NCI-H345 treated with DMSO at 0.1 percent for 48 hours (cell line): ENCODE data around the gene ST6GALNAC2.
A peak's percentile ranks its signal among the peaks of the same experiment; 100 is the strongest.
"Not testable (repeated sequence)": the region's sequence is repeated elsewhere in the genome, so short reads cannot be mapped to it uniquely, and the experiment has no call there.

Experiments used
- DNase-seq: peaks from one replicate; lab custom pipeline; 2025; ENCODE audit not compliant: unreplicated experiment; lab: John Stamatoyannopoulos, UW

Gene ST6GALNAC2

GRCh38 chr17:76570877-76571471 lies 14.7 kb downstream of the ST6GALNAC2 start:
- no peak for DNase-seq

GRCh38 chr17:76570457-76570856 lies 15.2 kb downstream of the ST6GALNAC2 start:
- no peak for DNase-seq

DNA sequence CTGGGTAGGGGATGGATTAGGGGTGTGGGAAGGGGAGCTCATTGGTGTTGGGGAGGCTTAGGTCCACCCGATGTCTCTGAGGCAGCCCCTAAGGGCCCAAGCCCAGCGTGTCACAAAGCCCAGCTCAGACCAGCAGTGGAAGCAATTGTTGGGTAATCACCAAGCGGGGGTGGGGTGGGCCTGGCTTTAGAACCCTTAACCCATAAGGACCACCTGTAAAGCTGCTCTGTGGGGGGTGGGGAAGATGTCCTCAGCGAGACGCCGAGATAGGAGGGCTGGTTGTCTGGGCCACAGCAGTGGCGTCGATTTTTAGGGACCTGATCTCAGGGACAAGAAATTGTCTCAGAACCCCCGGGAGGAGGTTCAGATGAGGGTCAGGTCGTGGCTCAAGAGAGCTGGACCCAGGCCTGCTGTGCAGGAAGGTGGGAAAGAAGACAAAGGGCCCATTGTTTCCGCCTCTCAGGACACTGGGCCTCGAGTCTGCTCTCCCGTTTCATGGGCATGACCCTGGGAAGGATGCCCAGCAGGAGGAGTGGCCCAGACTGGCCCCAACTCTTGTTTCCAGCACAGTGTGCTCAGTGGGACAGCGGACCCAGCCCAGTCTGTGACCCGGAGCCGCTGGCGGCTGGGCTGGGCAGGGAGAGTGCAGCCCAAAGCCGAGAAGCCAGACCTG lies 15.9 kb downstream of the ST6GALNAC2 start:
- no peak for DNase-seq

DNA sequence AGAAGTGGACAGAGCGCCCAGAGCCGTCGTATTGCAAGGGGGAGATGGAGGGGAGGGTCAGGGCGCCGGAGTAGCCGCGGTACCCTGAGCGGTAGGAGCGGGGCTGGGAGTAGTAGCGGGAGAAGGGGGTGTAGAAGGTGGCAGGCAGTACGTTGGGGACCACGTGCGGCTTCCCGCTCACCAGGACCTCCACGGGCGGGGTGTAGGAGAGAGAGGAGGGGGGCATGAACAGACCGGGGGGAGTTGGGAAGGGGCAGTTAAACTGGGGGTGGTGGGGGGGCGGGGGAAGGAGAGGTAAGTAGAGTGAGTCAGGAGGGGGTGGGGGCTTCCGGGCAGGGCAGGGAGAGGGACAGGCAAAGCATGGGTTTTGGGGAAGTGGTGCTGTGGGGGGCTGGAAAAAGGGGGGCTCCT lies 16.8 kb downstream of the ST6GALNAC2 start:
- DNase-seq = no peak

DNA sequence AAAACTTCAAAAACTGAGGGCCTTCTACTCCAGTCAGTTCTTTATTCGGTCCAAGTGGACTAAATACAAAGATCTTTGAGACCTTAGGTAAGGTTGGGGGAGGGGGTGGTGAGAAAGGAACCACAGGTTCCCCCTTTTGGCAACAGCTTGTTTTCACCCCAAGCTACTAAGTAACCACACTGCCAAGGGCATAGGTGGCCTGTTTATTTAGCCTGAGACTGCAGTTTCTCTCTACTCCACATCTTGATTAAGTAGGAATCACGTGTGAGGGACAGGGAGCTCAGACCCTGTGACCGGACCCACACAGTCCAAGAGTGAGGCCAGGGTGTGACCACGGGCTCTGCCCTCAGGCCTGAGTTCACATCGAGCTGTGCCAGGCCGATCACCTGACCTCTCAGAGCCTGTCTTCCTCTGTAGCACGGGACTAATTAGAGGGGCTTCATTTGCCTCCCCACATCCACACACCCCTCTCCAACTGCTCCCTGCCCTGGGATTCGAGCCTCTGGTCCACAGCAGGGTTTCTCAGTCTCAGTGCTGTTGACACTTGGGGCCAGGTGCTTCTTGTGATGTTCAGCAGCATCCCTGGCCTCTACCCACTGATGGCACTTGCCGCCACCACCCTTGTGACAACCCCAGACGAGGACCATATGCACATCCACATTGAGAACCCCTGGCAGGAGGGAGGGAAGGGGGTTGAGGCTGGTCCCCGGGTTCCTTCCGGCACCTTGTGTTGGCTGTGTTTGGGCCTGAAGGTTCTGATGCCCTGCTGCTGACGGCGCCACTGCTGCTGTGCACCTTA lies 17.8 kb downstream of the ST6GALNAC2 start:
- no peak for DNase-seq

DNA sequence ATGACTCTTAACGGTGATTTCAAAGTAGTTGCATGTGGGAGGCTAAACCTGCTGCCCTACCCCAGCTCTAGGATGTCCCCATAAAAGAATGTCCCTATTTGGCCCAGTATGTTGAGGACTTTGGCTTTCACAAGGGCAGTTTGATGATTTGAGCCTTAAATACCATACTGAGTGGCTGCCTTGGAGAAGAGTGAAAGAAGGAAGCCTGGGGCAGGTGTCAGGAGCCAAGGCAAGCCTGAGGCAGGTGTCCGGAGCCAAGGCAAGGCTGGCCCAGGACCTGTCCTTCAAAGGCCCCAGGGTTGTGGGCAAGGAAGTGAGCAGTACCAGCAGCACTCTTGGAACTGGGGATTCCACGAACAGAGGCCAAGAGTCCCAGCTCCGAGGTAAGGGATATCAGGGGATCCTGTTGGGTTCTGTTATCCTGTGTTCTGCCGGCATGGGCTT lies 18.6 kb downstream of the ST6GALNAC2 start:
- DNase-seq = no peak

GRCh38 chr17:76566613-76566943 lies 19.1 kb downstream of the ST6GALNAC2 start:
- no peak for DNase-seq

- DNase-seq = no peak
These were observed 19.7 kb downstream of the ST6GALNAC2 start for GRCh38 chr17:76565728-76566612.

DNA sequence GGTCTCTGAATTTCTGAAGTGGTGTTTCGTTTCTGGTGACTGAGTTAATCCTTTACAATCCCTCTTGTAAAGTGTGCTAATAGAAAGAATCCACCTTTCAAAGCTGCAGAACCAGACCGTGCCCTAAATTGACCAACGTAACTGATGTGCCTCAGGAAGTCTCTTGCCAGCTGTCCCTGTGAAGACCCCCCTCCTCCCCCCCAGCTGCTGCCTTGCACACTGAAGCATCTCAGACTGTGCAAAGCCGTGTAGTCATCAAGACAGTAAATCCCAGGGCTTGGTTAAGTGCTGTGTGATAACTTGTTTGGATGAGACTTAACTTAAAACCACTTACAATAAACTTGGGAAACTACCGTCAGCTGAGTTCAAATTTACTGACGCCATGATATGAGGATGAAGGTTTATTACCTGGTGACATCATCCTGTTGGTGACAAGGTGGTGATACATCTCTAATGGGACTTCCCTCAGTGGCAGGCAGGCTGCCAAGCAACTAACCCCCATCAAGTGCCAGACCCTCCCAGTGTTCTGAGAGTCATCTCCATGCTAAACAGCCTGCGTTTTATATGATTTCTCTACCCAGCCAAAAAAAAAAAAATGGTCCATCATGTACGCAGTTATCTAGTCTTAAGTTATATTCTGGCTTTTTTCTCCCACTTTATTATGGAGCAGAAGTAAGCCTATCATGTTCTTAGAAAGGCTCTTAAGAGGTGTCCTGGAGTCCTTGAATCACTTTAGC lies 20.5 kb downstream of the ST6GALNAC2 start:
- not testable (repeated sequence) for DNase-seq

DNA sequence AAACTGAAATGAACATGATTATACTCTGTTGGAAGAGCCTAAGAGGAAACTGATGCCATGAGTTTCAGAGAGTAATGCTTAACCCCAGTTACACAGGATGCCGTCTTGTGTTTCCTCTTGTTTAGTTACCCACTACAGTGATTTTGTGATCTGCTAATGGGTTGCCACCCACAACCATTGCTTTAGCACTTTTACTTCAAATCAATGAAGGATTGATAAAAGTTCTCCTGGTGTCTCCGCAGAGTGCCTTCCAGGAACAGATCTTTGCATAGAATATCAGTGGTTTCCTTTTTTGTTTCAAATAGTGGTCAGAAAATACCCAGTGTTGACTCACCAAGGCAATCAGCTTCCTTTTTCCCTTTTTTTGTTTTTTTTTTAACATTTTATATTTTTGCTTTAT lies 22.3 kb downstream of the ST6GALNAC2 start:
- not testable (repeated sequence) for DNase-seq

DNA sequence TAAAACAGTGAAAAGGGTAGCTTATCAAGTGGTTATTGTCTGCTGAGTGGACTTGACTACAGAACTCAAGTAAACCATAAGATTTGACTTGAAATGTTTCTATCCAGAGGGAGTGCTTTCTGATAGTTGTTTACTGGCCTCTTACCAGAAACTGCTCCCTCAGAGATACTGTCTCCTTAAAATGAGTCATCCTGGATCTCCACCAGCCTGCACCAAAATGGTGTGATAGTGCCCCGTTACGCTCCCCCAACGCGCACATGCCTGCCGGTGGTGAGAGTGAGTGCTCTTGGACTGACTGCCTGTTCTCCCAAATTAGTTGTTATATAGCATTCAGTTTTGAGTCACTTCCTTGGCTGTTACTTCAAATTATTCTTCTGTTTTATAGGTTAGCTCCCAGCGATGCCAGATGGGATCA lies 22.9 kb downstream of the ST6GALNAC2 start:
- DNase-seq = no peak

DNA sequence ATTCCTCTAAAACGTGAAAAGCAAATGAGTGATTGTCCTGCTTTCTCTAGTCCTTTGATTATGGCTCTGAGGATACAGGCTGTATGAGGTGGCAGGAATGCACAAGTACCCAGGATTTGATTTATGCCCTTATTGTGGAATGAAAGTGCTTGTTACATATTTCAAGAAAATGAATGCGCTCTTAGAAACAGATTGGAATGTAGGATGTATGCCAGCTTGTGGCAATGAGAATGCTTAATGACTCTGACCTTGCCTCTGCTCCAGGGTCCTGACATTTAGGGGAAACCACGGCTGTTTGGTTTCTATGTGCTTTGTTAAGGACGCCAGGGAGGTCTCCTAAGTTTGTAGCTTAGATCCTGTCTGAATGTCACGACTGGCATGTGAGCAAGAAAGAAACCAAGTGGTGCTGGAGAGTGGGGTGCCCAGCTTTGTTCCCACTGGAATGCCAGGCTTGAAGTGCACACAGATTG lies 23.8 kb downstream of the ST6GALNAC2 start:
- DNase-seq = no peak

DNA sequence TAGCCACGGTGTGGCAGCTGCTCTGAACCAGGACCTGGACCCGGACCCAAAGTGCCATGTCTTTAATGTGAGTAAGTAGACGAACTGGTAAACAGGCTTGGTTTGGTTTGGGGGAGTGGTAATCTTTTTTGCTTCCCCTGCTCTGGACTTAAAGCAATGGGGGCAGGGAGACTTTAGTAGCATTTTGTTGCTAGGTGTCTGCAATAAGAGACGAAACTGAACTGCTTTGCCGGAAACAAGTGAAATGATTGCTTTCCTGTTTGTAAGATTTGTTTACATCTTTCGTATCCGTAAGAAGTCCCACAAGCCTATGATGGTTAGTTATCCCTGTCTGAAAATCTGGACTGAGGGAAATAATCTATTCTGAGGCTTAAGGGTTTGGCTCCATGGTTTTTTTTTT lies 24.3 kb downstream of the ST6GALNAC2 start:
- no peak for DNase-seq

GRCh38 chr17:76560877-76561221 lies 24.8 kb downstream of the ST6GALNAC2 start:
- DNase-seq = no peak

DNA sequence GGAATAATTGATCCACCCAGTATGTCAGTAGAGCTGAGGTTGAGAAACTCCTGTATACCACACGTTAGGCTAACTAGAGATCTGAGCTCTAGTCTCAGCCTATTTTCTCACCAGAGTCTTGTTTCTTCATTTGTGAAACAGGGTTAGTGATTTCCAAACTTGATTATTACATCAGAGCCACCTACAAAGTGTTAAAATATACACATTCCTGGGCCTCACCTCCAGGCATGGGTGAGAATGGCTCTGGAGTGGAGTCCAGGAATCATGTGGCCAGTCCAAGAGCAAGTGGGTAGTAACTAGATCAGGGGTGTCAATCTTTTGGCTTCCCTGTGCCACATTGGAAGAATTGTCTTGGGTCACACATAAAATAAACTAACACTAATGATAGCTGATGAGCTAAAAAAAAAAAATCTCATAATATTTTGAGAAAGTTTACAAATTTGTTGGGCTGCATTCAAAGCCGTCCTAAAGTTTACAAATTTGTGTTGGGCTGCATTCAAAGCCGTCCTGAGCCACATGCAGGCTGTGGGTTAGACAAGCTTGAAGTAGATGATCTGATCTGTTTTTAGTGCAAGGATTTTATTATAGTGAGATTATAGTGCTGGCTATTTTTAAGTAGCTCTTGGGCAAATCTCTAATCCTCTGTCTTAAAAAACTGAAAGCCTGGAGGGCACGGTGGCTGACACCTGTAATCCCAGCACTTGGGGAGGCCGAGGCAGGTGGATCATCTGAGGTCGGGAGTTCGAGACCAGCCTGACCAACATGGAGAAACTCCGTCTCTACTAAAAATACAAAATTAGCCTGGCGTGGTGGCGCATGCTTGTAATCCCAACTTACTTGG lies 25.4 kb downstream of the ST6GALNAC2 start:
- DNase-seq = no peak

DNA sequence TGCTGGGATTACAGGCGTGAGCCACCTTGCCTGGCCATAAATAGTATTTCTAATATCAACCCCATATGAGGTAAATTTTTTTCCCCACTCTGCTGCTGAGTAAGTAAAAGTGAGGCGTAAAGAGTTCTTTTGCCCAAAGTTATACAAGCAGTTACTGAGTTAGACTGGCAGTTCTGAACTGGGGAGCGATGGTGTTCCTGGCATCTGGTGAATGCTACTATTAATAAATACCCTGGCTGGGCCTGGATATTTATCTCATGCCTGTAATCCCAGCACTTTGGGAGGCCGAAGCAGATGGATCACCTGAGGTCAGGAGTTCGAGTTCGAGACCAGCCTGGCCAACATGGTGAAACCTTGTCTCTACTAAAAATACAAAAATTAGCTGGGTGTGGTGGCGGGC lies 26.2 kb downstream of the ST6GALNAC2 start:
- not testable (repeated sequence) for DNase-seq

DNA sequence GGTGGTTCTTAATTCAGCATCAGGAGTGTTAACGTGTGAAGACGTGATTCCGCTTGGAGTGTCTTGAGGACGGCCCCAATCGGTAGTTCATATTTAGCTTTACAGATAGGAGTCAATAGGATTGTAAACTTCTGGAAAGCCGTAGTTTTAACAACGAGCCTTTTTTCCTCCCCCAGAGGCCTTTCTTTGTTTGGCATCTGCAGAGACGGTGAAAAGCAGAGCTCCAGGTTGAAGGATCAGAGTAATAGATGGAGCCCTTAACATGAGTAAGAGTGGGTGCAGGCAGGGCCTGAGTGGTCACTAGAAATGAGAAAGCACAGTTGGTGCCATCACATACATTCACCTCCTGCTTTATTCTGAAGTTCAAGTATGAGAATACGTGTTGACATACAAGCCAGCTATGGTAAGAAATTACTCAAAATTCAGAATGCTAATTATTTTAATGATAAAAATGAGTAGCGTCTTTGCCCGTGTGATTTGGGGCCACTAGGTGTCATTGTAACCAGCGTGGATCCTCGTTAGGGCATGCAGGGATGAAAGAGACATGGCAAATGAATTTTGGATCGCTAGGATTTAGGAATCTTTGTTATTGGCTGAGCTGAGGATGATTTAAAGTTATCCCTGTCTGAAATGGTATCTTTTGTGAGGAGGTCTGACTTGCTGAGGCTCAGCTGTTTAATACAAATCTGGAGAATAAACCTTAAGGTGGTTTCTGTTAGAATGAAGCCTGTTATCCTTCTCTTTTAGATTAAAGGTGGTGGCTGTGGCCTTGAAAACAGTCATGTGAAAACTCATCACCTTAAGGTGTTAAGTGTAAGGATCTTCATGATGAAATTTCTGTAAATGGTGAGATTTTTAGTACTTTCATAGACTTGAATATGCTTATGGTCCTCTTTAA lies 27.2 kb downstream of the ST6GALNAC2 start:
- DNase-seq = peak; percentile 36

DNA sequence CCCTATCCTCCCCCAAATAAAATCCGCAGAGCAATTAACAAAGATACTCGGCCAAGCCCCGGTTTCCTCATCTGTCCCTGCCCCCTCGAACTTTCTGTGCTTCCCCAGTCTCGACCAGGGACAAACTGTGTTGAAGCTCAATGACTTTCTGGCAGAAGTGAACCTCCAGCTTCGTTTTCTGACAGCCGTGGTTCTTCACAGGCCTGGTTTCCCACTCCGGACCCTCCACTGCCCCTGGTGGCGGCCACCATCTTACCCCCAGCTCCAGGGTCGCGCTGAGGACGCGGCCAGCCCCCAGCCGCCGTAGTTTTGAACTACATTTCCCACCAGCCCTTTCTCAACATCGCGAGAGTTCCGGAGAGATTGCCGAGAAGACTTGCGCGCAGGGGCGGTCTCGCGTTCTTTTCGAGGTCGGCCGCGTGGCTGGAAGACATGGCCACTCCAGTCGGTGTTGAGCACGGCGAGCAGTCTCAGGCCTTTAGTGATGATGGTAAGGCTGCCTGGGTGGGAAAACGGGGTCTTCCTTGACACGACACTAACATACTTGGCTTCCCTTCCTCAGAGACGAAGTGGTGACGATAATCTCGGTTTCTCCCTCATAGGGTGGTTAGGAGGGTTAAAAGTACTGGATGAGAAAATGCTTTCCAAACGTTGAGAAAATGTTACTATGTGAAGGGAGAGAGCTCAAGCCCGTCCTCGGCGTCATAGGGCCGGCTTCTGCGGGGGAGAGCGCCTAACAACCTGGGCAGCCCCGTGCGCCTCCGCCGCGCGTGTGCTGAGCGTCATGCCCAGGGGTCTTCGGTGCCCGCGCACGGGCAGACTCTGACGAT lies 28.1 kb downstream of the ST6GALNAC2 start:
- DNase-seq = peak; percentile 97
